WTC11 (cell line): Measurements from ENCODE around the gene ARL4C. TPM values are rescaled to one million over a fixed set of nuclear protein-coding genes. Genes with fewer than 3 reads are reported as not detected.

ENCODE experiments used
- ATAC-seq: fragments of 200-7000 bp; cut with Tn5 transposase; 2 replicates; pipeline ENCODE4 v1.10.0; 2021; ENCODE audit warnings: mild to moderate bottlenecking, moderate library complexity
- CTCF ChIA-PET: fragments of 300-600 bp; sonication (Branson Sonifier 250); formaldehyde crosslinking; loops from one replicate; lab custom pipeline; 2021; ENCODE audit warnings: antibody characterized with exemption; lab: Charles Lee
- POLR2A ChIA-PET: fragments of 350-600 bp; sonication (Branson Sonifier 250); formaldehyde crosslinking; loops from one replicate; lab custom pipeline; 2021; ENCODE audit warnings: antibody characterized with exemption; lab: Charles Lee
- DNase-seq: peaks from one replicate; pipeline ENCODE4 v3.0.0; 2021; ENCODE audit warnings: low spot score
- H3K27ac Mint-ChIP-seq: 2 replicates; pipeline ENCODE4 v1.8.0; 2021; ENCODE audit warnings: mixed read lengths
- H3K27me3 Mint-ChIP-seq: 2 replicates; pipeline ENCODE4 v1.8.0; 2021; ENCODE audit warnings: low read depth, mild to moderate bottlenecking, moderate library complexity, mixed read lengths
- H3K36me3 Mint-ChIP-seq: 2 replicates; pipeline ENCODE4 v1.8.0; 2021; ENCODE audit warnings: mixed read lengths
- H3K4me1 Mint-ChIP-seq: 2 replicates; pipeline ENCODE4 v1.8.0; 2022; ENCODE audit warnings: mixed read lengths
- H3K4me3 Mint-ChIP-seq: 2 replicates; pipeline ENCODE4 v1.8.0; 2021; ENCODE audit warnings: mild to moderate bottlenecking, moderate library complexity, mixed read lengths
- H3K9me3 Mint-ChIP-seq: 2 replicates; pipeline ENCODE4 v1.8.0; 2021; ENCODE audit warnings: mixed read lengths
- ATF1 ChIP-seq: sonication (generic); formaldehyde crosslinking; IDR thresholded peaks from 2 replicates; pipeline ENCODE4 v1.8.1; 2023; ENCODE audit warnings: mild to moderate bottlenecking, moderate library complexity, missing genetic modification reagents
- ATF6 ChIP-seq: sonication (generic); formaldehyde crosslinking; IDR thresholded peaks from 2 replicates; pipeline ENCODE4 v1.8.1; 2023; ENCODE audit warnings: mild to moderate bottlenecking, missing genetic modification reagents
- CBFB ChIP-seq: sonication (generic); formaldehyde crosslinking; IDR thresholded peaks from 2 replicates; pipeline ENCODE4 v1.8.1; 2022; ENCODE audit warnings: mild to moderate bottlenecking, low read depth, missing genetic modification reagents
- CREB1 ChIP-seq: sonication (generic); formaldehyde crosslinking; IDR thresholded peaks from 2 replicates; pipeline ENCODE4 v1.8.0; 2023; ENCODE audit warnings: mild to moderate bottlenecking, missing genetic modification reagents
- CREM ChIP-seq: sonication (generic); formaldehyde crosslinking; IDR thresholded peaks from 2 replicates; pipeline ENCODE4 v1.8.1; 2022; ENCODE audit warnings: mild to moderate bottlenecking, missing genetic modification reagents, moderate library complexity
- ELF4 ChIP-seq: sonication (generic); formaldehyde crosslinking; IDR thresholded peaks from 2 replicates; pipeline ENCODE4 v1.8.1; 2022; ENCODE audit warnings: low read depth, mild to moderate bottlenecking, moderate library complexity, missing genetic modification reagents
- FOXP1 ChIP-seq: sonication (generic); formaldehyde crosslinking; IDR thresholded peaks from 2 replicates; pipeline ENCODE4 v1.8.0; 2022; ENCODE audit warnings: missing genetic modification reagents, mild to moderate bottlenecking, moderate library complexity, borderline replicate concordance
- GTF2I ChIP-seq: fragments of 250-450 bp; sonication (Bioruptor Pico); conservative IDR thresholded peaks from 2 replicates; pipeline ENCODE4 v1.4.0; 2021; ENCODE audit warnings: mild to moderate bottlenecking
- IRF1 ChIP-seq: sonication (generic); formaldehyde crosslinking; IDR thresholded peaks from 2 replicates; pipeline ENCODE4 v1.8.0; 2023; ENCODE audit warnings: missing genetic modification reagents
- IRF2 ChIP-seq: sonication (generic); formaldehyde crosslinking; IDR thresholded peaks from 2 replicates; pipeline ENCODE4 v1.8.0; 2022; ENCODE audit warnings: low read depth, missing genetic modification reagents, borderline replicate concordance
- MAX ChIP-seq: sonication (generic); formaldehyde crosslinking; IDR thresholded peaks from 2 replicates; pipeline ENCODE4 v1.8.0; 2022; ENCODE audit warnings: mild to moderate bottlenecking, missing genetic modification reagents
- NR1H2 ChIP-seq: sonication (generic); formaldehyde crosslinking; IDR thresholded peaks from 2 replicates; pipeline ENCODE4 v1.9.0; 2021; ENCODE audit warnings: mild to moderate bottlenecking, moderate library complexity, missing genetic modification reagents
- OVOL2 ChIP-seq: fragments of 250-450 bp; sonication (Bioruptor Pico); IDR thresholded peaks from 2 replicates; pipeline ENCODE4 v1.9.0; 2021; ENCODE audit warnings: mild to moderate bottlenecking, borderline replicate concordance
- RORB ChIP-seq: fragments of 250-450 bp; sonication (Bioruptor Pico); IDR thresholded peaks from 2 replicates; pipeline ENCODE4 v1.9.0; 2021; ENCODE audit warnings: mild to moderate bottlenecking
- SP1 ChIP-seq: sonication (generic); formaldehyde crosslinking; conservative IDR thresholded peaks from 2 replicates; pipeline ENCODE4 v1.8.1; 2022; ENCODE audit warnings: missing genetic modification reagents
- USF2 ChIP-seq: sonication (generic); formaldehyde crosslinking; IDR thresholded peaks from 2 replicates; pipeline ENCODE4 v1.8.1; 2023; ENCODE audit warnings: mild to moderate bottlenecking, missing genetic modification reagents, moderate library complexity
- ZBTB43 ChIP-seq: sonication (generic); formaldehyde crosslinking; IDR thresholded peaks from 2 replicates; pipeline ENCODE4 v1.8.1; 2023; ENCODE audit warnings: mild to moderate bottlenecking, missing genetic modification reagents
- ZMAT4 ChIP-seq: fragments of 250-450 bp; sonication (Bioruptor Pico); IDR thresholded peaks from 2 replicates; pipeline ENCODE4 v1.9.0; 2021; ENCODE audit warnings: mild to moderate bottlenecking
- ZNF281 ChIP-seq: sonication (generic); formaldehyde crosslinking; IDR thresholded peaks from 2 replicates; pipeline ENCODE4 v1.8.0; 2023; ENCODE audit warnings: mild to moderate bottlenecking, missing genetic modification reagents
- total RNA-seq: library from RNA; stranded (reverse); gene quantifications from 3 replicates; pipeline ENCODE4 v1.2.3, GENCODE V29; 2021

ARL4C gene
- total RNA-seq, 1 experiment from 2014 or later, result 10.6 TPM

GRCh38 chr2:234472155-234472554 is 24.7 kb downstream of the ARL4C start:
- Mint-ChIP-seq H3K36me3 (no peaks in the 10 kb centered on the region), H3K9me3 (peaks cover 20% of the 10 kb centered on the region), H3K4me3 (no peak overlapping the region)
- ChIA-PET POLR2A (interaction anchor here (0.6 kb wide), 1 partner anchor 46 kb away, joined by 4 read pairs; no protein-coding TSS in a partner anchor), CTCF (no interaction called here)
- TF ChIP-seq ZBTB43 (CRISPR knock-in tag) (no peak), FOXP1 (CRISPR knock-in tag) (no peak), IRF2 (CRISPR knock-in tag) (no peak), CBFB (CRISPR knock-in tag) (no peak)
- TF ChIP-seq, all 79 proteins: peak for 0
- DNase-seq, result no peak
- no peaks in the 10 kb centered on the region for H3K4me1 Mint-ChIP-seq
- no peak overlapping the region for H3K27ac Mint-ChIP-seq
- no peaks in the 10 kb centered on the region; the same call in 1 of the 2 replicates for H3K27me3 Mint-ChIP-seq
- ATAC-seq, result no peak

GRCh38 chr2:234469972-234470371 is 26.9 kb downstream of the ARL4C start:
- DNase-seq (no peak), ATAC-seq (no peak)
- CTCF ChIA-PET, result interaction anchor here (0.7 kb wide), 1 partner anchor 1867 kb away, joined by 3 read pairs; no protein-coding TSS in a partner anchor
- POLR2A ChIA-PET, result no interaction called here
- no peaks in the 10 kb centered on the region for H3K4me1 Mint-ChIP-seq
- H3K27ac Mint-ChIP-seq, result no peak overlapping the region
- H3K27me3 Mint-ChIP-seq, result no peaks in the 10 kb centered on the region; the same call in 1 of the 2 replicates
- H3K36me3 Mint-ChIP-seq, result no peaks in the 10 kb centered on the region
- TF ChIP-seq USF2, result no peak
- H3K4me3 Mint-ChIP-seq, result no peak overlapping the region
- peaks cover 23% of the 10 kb centered on the region for H3K9me3 Mint-ChIP-seq

GRCh38 chr2:234469251-234469845 is 27.5 kb downstream of the ARL4C start:
- CTCF ChIA-PET, result no interaction called here
- no peak overlapping the region for H3K27ac Mint-ChIP-seq
- H3K27me3 Mint-ChIP-seq, result no peaks in the 10 kb centered on the region; the same call in 1 of the 2 replicates
- no peaks in the 10 kb centered on the region for H3K36me3 Mint-ChIP-seq
- DNase-seq, result no peak
- H3K9me3 Mint-ChIP-seq, result peaks cover 23% of the 10 kb centered on the region
- no peak overlapping the region for H3K4me3 Mint-ChIP-seq
- POLR2A ChIA-PET, result no interaction called here
- TF ChIP-seq IRF1 (CRISPR knock-in tag) (no peak), CREM (no peak), SP1 (CRISPR knock-in tag) (no peak)
- ATAC-seq, result no peak
- no peaks in the 10 kb centered on the region for H3K4me1 Mint-ChIP-seq

- Mint-ChIP-seq H3K4me3 (no peak overlapping the region), H3K27ac (no peak overlapping the region), H3K9me3 (peaks cover 17% of the 10 kb centered on the region), H3K4me1 (no peaks in the 10 kb centered on the region), H3K36me3 (no peaks in the 10 kb centered on the region), H3K27me3 (no peaks in the 10 kb centered on the region; the same call in 1 of the 2 replicates)
- ChIA-PET POLR2A (interaction anchor here (0.5 kb wide), 1 partner anchor 660 kb away, joined by 3 read pairs; no protein-coding TSS in a partner anchor), CTCF (no interaction called here)
- DNase-seq (no peak), ATAC-seq (no peak)
- TF ChIP-seq MAX (CRISPR knock-in tag) (no peak), ATF1 (CRISPR knock-in tag) (no peak), ZMAT4 (CRISPR knock-in tag) (no peak), IRF1 (CRISPR knock-in tag) (no peak), ATF6 (no peak), GTF2I (CRISPR knock-in tag) (no peak), NR1H2 (no peak), CREB1 (CRISPR knock-in tag) (no peak), ELF4 (no peak), FOXP1 (CRISPR knock-in tag) (no peak), RORB (CRISPR knock-in tag) (no peak), OVOL2 (no peak), ZNF281 (CRISPR knock-in tag) (no peak)
These were observed 28.4 kb downstream of the ARL4C start for GRCh38 chr2:234468503-234468902.
